Mesodermal cell (in vitro differentiated cells): ENCODE measurements around the gene RANBP17.
"Not testable (repeated sequence)": the region's sequence is repeated elsewhere in the genome, so short reads cannot be mapped to it uniquely, and the experiment has no call there.

Source experiments
- H3K27ac ChIP-seq: 2 replicates; pipeline ENCODE4 v1.7.0; 2013; ENCODE audit warnings: mild to moderate bottlenecking, low read depth, low read length, moderate library complexity; ENCODE audit not compliant: severe bottlenecking
- H3K36me3 ChIP-seq: 2 replicates; pipeline ENCODE4 v1.7.1; 2013; ENCODE audit warnings: mild to moderate bottlenecking, low read length, moderate library complexity; ENCODE audit not compliant: control insufficient read depth, insufficient read depth
- H3K4me1 ChIP-seq: one replicate; pipeline ENCODE4 v1.7.1; 2013; ENCODE audit warnings: mild to moderate bottlenecking, low read length; ENCODE audit not compliant: insufficient read depth, control insufficient read depth, poor library complexity, severe bottlenecking
- H3K4me3 ChIP-seq: 2 replicates; pipeline ENCODE4 v1.7.0; 2013; ENCODE audit warnings: low read length, control low read depth, mild to moderate bottlenecking; ENCODE audit not compliant: insufficient read depth, poor library complexity, severe bottlenecking; ENCODE audit errors: extremely low read depth
- H3K9me3 ChIP-seq: 2 replicates; pipeline ENCODE4 v1.7.1; 2013; ENCODE audit warnings: mild to moderate bottlenecking, low read length, moderate library complexity; ENCODE audit not compliant: control insufficient read depth
- WGBS, 2 experiments: methylation state at CpG; one replicate each; pipeline ENCODE4 v1.1.5; 2013; ENCODE audit warnings: missing lambda C conversion rate in 2 of 2; ENCODE audit not compliant: insufficient coverage in 2 of 2; 5-methylcytosine and 5-hydroxymethylcytosine counted together

The RANBP17 gene

DNA sequence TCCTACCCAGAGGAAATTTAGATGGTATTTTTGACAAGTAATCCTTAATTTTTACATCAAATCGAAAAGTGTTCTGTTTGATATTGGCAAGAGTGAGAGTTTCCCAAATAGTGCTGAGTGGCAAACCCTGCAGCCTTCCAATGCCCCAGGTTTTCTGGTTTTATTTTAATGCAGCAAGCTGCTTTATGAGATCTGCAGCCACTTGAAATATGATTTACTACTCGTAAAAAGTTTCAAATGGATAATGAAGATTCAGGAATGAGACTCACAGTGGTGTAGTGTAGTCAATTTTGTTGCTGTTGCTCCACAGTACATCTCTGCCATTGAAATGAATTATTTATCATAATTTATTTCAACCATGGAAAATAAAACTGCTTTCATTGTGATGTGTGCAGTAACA lies 423.6 kb downstream of the RANBP17 start:
- WGBS, 2 experiments: 89 to 100% methylated on average over 1 of the region's 2 CpGs
- Histone ChIP-seq H3K9me3 (no peaks in the 10 kb centered on the region), H3K4me3 (no peak overlapping the region), H3K4me1 (no peaks in the 10 kb centered on the region), H3K36me3 (no peaks in the 10 kb centered on the region), H3K27ac (no peak overlapping the region)

DNA sequence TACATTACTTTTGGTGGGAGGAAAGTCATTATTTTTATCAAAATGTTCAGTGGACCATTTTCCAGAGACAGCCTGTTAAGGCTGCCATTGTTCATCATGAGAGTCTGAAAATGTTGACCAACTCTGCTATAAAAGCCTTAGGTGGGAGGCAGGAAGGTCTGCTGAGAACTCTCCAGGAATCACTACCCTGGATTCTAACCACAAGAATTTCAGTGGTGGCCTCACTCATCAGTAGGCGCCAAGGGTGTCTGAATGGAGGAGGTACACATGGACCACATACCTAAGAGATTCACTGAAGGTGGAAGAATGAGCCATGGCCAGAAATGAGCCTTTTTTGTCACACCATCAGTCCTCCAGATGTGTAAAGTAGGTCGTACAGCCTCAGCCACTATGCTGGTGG lies 426.2 kb downstream of the RANBP17 start:
- WGBS, 2 experiments: 88 to 91% methylated on average over 2 of the region's 2 CpGs
- Histone ChIP-seq H3K4me1 (peaks cover 4% of the 10 kb centered on the region), H3K27ac (no peak overlapping the region), H3K4me3 (no peak overlapping the region), H3K9me3 (no peaks in the 10 kb centered on the region), H3K36me3 (no peaks in the 10 kb centered on the region)

DNA sequence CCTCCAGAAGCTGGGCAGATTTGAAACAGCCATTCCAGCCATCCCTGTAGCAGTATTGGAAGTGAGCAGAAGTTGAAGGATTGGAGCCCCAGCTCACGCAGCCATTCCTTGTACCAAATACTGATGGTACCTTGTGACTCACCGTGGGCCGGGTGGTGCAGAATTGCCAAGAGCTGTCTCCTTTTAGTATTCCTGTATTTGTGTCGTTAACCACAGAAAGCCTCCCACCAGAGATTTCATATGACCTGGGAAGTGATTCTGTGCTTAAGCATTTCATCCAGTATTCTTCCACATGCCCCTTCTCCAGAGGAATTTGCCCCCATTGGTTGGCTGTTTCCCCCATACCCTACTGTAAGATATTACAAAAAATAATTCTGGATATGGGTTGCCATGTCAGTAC lies 429.6 kb downstream of the RANBP17 start:
- Histone ChIP-seq H3K4me3 (no peak overlapping the region), H3K9me3 (no peaks in the 10 kb centered on the region), H3K27ac (no peak overlapping the region), H3K4me1 (peaks cover 15% of the 10 kb centered on the region), H3K36me3 (no peaks in the 10 kb centered on the region)
- 96 to 100% methylated on average over 1 to 3 of the region's 4 CpGs for WGBS, 2 experiments

DNA sequence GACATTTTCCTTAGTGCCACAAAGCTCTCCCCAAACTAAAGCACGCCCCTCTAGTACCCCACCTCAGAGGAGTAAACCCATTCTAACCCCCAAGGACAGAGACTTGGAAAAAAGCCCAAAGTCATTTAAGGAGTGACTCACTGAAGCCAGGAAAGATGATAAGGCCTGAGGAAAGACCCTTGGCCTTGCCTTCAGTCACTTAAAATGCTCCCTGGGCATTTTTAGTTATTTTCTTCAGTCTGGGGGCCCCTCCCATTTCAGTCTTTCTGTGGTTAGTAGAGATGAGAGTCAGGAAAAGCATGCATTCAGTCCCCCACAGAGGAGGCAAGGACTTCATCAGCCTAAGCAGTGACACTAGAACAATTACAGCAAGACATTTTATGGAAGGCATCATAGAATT lies 433.5 kb downstream of the RANBP17 start:
- no peaks in the 10 kb centered on the region for H3K9me3 ChIP-seq
- H3K36me3 ChIP-seq: no peaks in the 10 kb centered on the region
- H3K4me3 ChIP-seq: no peak overlapping the region
- no peak overlapping the region for H3K27ac ChIP-seq
- WGBS, 2 experiments: 100% methylated on average over 1 of the region's 1 CpG; no CpG with 5 or more reads in 1 of the 2 experiments
- peaks cover 15% of the 10 kb centered on the region for H3K4me1 ChIP-seq

DNA sequence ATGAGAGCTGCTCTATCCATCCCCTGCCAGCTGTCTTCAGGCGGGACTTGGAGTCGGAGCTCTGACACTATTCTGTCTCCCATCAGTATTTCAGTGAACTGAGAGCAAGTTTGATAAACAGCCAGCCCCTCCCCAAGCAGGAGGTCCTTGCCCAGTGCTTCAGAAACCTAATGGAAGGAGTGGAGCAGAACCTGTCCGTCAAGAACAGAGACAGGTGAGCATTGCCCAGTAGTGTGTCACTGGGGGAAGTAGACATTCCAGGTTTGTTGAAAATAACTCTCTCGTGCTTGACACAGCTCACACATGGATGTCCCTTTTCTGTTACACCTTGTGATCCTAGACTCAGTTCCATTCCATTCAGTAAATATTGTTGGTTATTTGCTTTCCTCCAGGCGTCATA lies 434.0 kb downstream of the RANBP17 start:
- no peaks in the 10 kb centered on the region for H3K9me3 ChIP-seq
- WGBS, 2 experiments: 87 to 91% methylated on average over 3 to 4 of the region's 5 CpGs
- H3K4me1 ChIP-seq: peaks cover 15% of the 10 kb centered on the region
- H3K27ac ChIP-seq: no peak overlapping the region
- no peak overlapping the region for H3K4me3 ChIP-seq
- H3K36me3 ChIP-seq: no peaks in the 10 kb centered on the region

DNA sequence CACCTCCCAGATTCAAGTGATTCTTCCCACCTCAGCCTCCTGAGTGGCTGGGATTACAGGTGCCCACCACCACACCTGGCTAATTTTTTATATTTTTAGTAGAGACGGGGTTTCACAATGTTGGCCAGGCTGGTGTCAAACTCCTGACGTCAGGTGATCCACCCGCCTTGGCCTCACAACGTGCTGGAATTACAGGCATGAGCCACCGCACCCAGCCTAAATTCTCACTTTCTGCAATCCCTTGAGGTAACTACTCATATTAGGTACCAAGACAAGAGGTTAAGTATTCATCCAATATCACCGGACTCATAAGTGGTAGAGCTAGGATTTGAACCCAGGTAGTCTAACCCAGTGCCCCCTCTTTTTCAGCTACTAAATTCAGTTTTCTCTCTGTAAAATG lies 436.1 kb downstream of the RANBP17 start:
- WGBS, 2 experiments: 85 to 87% methylated on average over 4 to 5 of the region's 6 CpGs

DNA sequence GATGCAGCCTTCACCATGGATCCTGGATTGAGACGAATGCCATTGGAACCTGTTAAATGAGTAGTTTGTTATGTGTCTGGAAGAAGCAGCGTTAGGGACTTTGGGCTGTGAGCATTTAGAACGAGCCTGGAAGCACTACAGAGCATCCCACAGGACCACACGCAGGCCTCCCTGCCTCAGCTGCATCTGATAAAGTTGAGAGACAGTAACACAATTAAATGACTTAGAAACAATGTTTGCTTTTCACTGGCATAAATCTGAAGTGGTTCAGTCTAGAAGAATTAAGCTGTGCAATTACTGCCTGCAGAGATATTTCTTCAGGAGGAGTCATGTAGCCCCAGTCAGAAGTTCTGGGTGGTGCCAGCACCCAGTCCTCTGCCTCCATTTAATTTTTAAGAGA lies 437.4 kb downstream of the RANBP17 start:
- 93 to 95% methylated on average over 3 of the region's 4 CpGs for WGBS, 2 experiments
- Histone ChIP-seq H3K27ac (no peak overlapping the region), H3K9me3 (no peaks in the 10 kb centered on the region), H3K4me3 (no peak overlapping the region), H3K4me1 (peaks cover 6% of the 10 kb centered on the region), H3K36me3 (no peaks in the 10 kb centered on the region)

More for the DNA sequence above, 436.1 kb downstream of the RANBP17 start:
- H3K9me3 ChIP-seq, H3K36me3 ChIP-seq, H3K4me3 ChIP-seq, H3K27ac ChIP-seq: not testable (repeated sequence)
- H3K4me1 ChIP-seq: peaks cover 12% of the 10 kb centered on the region

DNA sequence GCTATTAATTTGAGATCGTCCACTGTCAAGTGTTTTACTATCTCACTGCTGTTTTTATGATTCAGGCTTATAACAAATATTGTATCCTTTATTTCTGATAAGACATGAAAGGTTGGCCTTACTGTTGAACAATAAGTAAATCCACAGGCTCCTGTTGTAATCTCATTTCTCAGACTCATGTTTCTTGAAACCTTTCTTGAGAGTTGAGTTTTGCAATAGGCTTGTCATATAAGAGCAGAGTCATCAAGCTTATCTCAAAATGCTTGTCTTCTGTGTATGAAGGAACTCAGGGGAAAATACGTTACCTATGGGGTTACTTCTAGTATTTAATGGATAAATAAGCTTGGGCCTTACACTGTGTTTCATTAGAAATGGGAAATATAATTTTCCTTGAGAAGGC lies 438.0 kb downstream of the RANBP17 start:
- 100% methylated on average over 1 of the region's 2 CpGs; no CpG with 5 or more reads in 1 of the 2 experiments for WGBS, 2 experiments
- Histone ChIP-seq H3K27ac (no peak overlapping the region), H3K4me3 (no peak overlapping the region), H3K36me3 (no peaks in the 10 kb centered on the region), H3K9me3 (no peaks in the 10 kb centered on the region), H3K4me1 (peaks cover 6% of the 10 kb centered on the region)

DNA sequence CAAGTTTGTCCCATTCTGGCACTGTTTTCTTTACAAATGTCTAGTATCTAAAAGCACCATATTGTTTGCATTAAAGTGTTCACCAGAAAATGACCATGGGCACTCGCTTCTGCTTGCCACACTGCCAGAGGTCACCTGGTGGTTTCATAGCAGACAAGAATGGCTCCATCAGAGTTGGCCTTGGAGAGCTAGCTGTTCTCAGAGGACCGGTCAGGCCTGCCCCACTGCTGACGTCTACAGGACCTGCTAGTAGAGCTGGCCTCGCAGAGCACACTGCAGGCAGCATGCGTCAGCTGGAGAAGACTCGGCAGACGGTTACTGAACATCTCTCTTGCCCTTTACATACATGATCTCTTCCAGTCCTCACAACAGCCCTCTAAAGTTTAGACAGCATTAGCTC lies 438.5 kb downstream of the RANBP17 start:
- no peaks in the 10 kb centered on the region for H3K36me3 ChIP-seq
- peaks cover 4% of the 10 kb centered on the region for H3K4me1 ChIP-seq
- H3K27ac ChIP-seq: no peak overlapping the region
- H3K9me3 ChIP-seq: no peaks in the 10 kb centered on the region
- no peak overlapping the region for H3K4me3 ChIP-seq
- WGBS, 2 experiments: 86 to 96% methylated on average over 4 to 7 of the region's 7 CpGs

DNA sequence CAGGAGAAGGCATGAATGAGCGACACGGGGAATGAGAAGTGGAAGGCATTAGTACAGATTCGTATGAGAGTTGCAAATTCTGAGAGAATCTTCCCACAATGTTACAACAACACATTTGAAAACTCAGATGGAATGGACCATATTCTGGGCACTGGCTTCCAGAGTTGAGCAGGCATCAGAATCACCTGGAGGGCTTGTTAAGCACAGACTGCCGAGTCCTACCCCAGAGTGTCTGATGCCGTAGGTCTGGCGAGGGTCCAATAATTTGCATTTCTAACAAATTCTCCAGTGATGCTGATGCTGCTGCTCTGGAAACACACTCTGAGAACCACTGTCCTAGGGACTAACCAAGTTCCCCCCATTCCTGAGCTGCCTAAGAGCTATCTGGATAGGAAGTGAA lies 444.3 kb downstream of the RANBP17 start:
- Histone ChIP-seq H3K4me1 (peaks cover 11% of the 10 kb centered on the region), H3K36me3 (no peaks in the 10 kb centered on the region), H3K27ac (no peak overlapping the region), H3K4me3 (no peak overlapping the region), H3K9me3 (no peaks in the 10 kb centered on the region)
- WGBS, 2 experiments: 50 to 65% methylated on average over 2 of the region's 6 CpGs

DNA sequence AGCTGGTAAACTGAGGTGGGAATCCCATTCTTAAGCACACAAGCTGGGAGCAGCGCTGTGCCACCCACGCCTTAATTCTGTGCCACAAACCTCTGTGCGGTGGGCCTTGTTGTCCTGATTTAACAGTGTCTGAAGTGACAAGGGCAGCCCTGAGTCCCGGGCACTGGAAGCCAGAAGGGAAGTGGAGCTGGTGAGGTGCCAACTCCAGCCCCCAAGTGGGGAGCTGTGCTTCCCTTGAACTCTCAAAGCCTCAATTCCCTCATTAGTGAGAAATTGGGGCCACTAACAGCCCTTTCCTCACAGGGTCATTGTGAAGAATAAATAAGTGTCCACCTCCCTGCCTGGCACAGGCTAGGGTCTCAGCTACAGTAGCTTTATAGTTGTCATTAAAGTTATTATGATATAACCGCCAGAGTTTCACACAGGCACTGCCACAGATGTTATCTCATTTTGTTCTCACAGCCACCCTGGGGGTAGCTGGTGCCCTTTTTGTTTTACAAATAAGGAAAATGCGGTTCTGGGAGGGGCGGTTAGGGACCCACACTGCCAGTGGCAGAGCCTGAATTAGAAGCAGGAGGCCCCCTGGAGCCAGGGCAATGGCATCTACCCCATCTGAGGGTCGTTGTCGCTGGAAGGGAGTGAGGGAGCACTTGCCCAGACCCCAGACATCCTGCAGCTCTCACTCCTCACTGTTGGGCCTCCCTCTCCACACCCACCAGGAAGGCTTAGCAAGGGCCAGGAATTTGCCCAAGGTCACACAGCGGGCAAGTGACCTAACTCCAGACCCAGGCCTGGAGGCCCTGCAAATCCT lies 445.2 kb downstream of the RANBP17 start:
- Histone ChIP-seq H3K9me3 (no peaks in the 10 kb centered on the region), H3K36me3 (no peaks in the 10 kb centered on the region), H3K27ac (no peak overlapping the region), H3K4me3 (no peak overlapping the region), H3K4me1 (peaks cover 16% of the 10 kb centered on the region)
- 6 to 11% methylated on average over 4 to 7 of the region's 10 CpGs for WGBS, 2 experiments
